ENCODE data around the gene ANKRD16.

The ANKRD16 gene

DNA sequence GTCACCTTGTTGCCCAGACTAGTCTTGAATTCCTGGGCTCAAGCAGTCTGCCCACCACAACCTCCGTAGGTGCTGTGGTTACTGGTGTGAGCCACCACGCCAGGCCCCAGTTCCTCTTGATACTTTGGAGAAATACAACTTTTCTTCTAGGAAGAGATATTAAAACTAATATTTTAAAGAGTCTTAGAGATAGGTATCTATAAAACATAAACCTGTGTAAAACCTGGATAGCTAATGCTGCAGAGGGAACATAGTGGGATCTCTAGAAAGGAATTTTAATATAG, 71.7 kb downstream of the ANKRD16 start:
- H3K36me3 ChIP-seq (ENCODE audit: low read length) = no peaks in the 10 kb centered on the region
- H3K27ac ChIP-seq (ENCODE audit: low read depth, low read length) = no peak overlapping the region
- H3K27me3 ChIP-seq (ENCODE audit: low read length) = no peaks in the 10 kb centered on the region
- H3K79me2 ChIP-seq (ENCODE audit: insufficient read depth, low read length) = peaks cover 18% of the 10 kb centered on the region
- no peak overlapping the region for H3K4me2 ChIP-seq (ENCODE audit: low read depth, low read length, poor library complexity, severe bottlenecking)
- no peaks in the 10 kb centered on the region for H3K9me2 ChIP-seq (replicated peaks; ENCODE audit: insufficient read depth, low read length)
- TF ChIP-seq, protein P1, sequence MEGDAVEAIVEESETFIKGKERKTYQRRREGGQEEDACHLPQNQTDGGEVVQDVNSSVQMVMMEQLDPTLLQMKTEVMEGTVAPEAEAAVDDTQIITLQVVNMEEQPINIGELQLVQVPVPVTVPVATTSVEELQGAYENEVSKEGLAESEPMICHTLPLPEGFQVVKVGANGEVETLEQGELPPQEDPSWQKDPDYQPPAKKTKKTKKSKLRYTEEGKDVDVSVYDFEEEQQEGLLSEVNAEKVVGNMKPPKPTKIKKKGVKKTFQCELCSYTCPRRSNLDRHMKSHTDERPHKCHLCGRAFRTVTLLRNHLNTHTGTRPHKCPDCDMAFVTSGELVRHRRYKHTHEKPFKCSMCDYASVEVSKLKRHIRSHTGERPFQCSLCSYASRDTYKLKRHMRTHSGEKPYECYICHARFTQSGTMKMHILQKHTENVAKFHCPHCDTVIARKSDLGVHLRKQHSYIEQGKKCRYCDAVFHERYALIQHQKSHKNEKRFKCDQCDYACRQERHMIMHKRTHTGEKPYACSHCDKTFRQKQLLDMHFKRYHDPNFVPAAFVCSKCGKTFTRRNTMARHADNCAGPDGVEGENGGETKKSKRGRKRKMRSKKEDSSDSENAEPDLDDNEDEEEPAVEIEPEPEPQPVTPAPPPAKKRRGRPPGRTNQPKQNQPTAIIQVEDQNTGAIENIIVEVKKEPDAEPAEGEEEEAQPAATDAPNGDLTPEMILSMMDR (IDR thresholded peaks at IDR 0.05; ENCODE audit: insufficient read depth, low read length, poor library complexity, severe bottlenecking) = no peak
- TF ChIP-seq EZH2phosphoT487 (conservative IDR thresholded peaks at IDR 0.05; ENCODE audit: low read length) = no peak
- no peak overlapping the region for H3K4me3 ChIP-seq (ENCODE audit: insufficient read depth, low read length, poor library complexity, severe bottlenecking)
- peaks cover 16% of the 10 kb centered on the region for H3F3A ChIP-seq (ENCODE audit: insufficient read depth)
- no peak overlapping the region for H2AFZ ChIP-seq (ENCODE audit: low read depth, low read length, severe bottlenecking)
- H3K9ac ChIP-seq (ENCODE audit: low read length) = no peak overlapping the region
- H4K20me1 ChIP-seq (ENCODE audit: low read depth, low read length) = no peaks in the 10 kb centered on the region
- H3K9me3 ChIP-seq (ENCODE audit: insufficient read depth, low read length) = no peaks in the 10 kb centered on the region

DNA sequence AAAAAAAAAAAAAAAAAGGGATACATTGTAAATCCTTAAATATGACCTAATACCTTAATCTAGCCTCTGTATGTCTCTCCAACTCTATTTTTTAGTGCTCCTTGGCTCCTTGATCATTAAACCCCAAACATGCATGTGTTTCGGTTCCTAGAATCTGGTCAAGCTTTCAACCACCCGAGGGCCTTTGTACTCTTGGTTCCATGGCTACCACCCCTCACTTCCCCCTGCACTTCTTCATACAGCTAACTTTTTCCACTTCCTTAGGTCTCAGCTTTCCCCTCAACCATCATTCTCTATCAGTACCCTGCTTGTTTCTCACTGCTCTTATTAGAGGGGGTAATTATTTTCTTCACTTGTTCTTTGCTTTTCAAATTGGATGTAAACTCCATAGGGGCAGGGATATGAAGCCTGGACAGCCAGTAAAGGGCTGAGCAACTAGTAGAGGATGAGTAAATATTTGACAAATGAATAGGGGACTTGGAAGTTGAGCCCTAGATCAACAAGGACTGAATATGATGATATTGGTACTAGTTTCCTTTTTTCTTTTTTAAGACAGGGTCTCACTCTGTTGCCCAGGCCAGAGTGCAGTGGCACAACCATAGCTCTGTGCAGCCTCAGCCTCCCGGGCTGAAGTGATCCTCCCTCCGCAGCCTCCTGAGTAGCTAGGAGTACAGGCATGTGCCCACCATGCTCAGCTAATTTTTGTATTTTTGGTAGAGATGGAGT, 72.2 kb downstream of the ANKRD16 start:
- Histone ChIP-seq H3K4me2 (ENCODE audit: low read depth, low read length, poor library complexity, severe bottlenecking) (no peak overlapping the region), H3K9me2 (replicated peaks; ENCODE audit: insufficient read depth, low read length) (no peaks in the 10 kb centered on the region), H4K20me1 (ENCODE audit: low read depth, low read length) (no peaks in the 10 kb centered on the region), H3K27me3 (ENCODE audit: low read length) (no peaks in the 10 kb centered on the region), H3K4me3 (ENCODE audit: insufficient read depth, low read length, poor library complexity, severe bottlenecking) (no peak overlapping the region), H3K27ac (ENCODE audit: low read depth, low read length) (no peak overlapping the region), H3F3A (ENCODE audit: insufficient read depth) (peaks cover 16% of the 10 kb centered on the region), H3K9me3 (ENCODE audit: insufficient read depth, low read length) (no peaks in the 10 kb centered on the region), H3K79me2 (ENCODE audit: insufficient read depth, low read length) (peaks cover 23% of the 10 kb centered on the region), H2AFZ (ENCODE audit: low read depth, low read length, severe bottlenecking) (no peak overlapping the region), H3K9ac (ENCODE audit: low read length) (no peak overlapping the region), H3K36me3 (ENCODE audit: low read length) (no peaks in the 10 kb centered on the region; the same call in 1 of the 2 replicates)
- no peak for TF ChIP-seq EZH2phosphoT487 (conservative IDR thresholded peaks at IDR 0.05; ENCODE audit: low read length)
- TF ChIP-seq, protein P1 (IDR thresholded peaks at IDR 0.05; ENCODE audit: insufficient read depth, low read length, poor library complexity, severe bottlenecking) = no peak

- Histone ChIP-seq H3K27ac (ENCODE audit: low read depth, low read length) (peak overlapping the region; percentile 49), H2AFZ (ENCODE audit: low read depth, low read length, severe bottlenecking) (peak overlapping the region; percentile 11), H3K79me2 (ENCODE audit: insufficient read depth, low read length) (peaks cover 36% of the 10 kb centered on the region), H3K36me3 (ENCODE audit: low read length) (peaks cover under 1% of the 10 kb centered on the region; the same call in 1 of the 2 replicates), H4K20me1 (ENCODE audit: low read depth, low read length) (peaks cover 8% of the 10 kb centered on the region; the same call in 1 of the 2 replicates), H3K4me2 (ENCODE audit: low read depth, low read length, poor library complexity, severe bottlenecking) (peak overlapping the region; percentile 46), H3F3A (ENCODE audit: insufficient read depth) (peaks cover 23% of the 10 kb centered on the region), H3K9ac (ENCODE audit: low read length) (peak overlapping the region; percentile 21; the same call in 1 of the 2 replicates), H3K4me3 (ENCODE audit: insufficient read depth, low read length, poor library complexity, severe bottlenecking) (no peak overlapping the region), H3K9me3 (ENCODE audit: insufficient read depth, low read length) (no peaks in the 10 kb centered on the region), H3K9me2 (replicated peaks; ENCODE audit: insufficient read depth, low read length) (no peaks in the 10 kb centered on the region), H3K27me3 (ENCODE audit: low read length) (no peaks in the 10 kb centered on the region)
- no peak for TF ChIP-seq EZH2phosphoT487 (conservative IDR thresholded peaks at IDR 0.05; ENCODE audit: low read length)
Observed at GRCh38 chr10:5816170-5816569, 73.5 kb downstream of the ANKRD16 start.
